PC-9 (cell line): ENCODE measurements around the gene RFC4.

Experiments
- CTCF ChIP-seq: fragments of 200-600 bp; sonication (generic); conservative IDR thresholded peaks from 2 replicates; pipeline ENCODE4 v1.6.1; 2017; ENCODE audit warnings: mixed run types, antibody characterized with exemption, mild to moderate bottlenecking, moderate library complexity
- EZH2 ChIP-seq: fragments of 200-600 bp; sonication (generic); IDR thresholded peaks from 2 replicates; pipeline ENCODE4 v1.8.0; 2017; ENCODE audit warnings: antibody characterized with exemption, low read depth

GRCh38 chr3:186782542-186783057 is 23.7 kb downstream of the RFC4 start:
- no peak for TF ChIP-seq EZH2
- TF ChIP-seq CTCF: no peak
